ENCODE data around the gene LEPROT.

- TF ChIP-seq EZH2 (IDR thresholded peaks at IDR 0.05; ENCODE audit: insufficient read depth, poor library complexity, severe bottlenecking) (no peak), EZH2phosphoT487 (IDR thresholded peaks at IDR 0.05; ENCODE audit: insufficient read depth, low read depth) (no peak)
Measured at GRCh38 chr1:65425006-65425405, 4.5 kb downstream of the LEPROT start.

Measured in GM23248 (cell line).